Fibroblast of the aortic adventitia (primary cell): Measurements from ENCODE around the gene PIP5K1C. TPM values are rescaled to one million over a fixed set of nuclear protein-coding genes. Genes with fewer than 3 reads are reported as not detected.

Experiments used
- DNase-seq: peaks from one replicate; pipeline ENCODE4 v3.0.0-alpha.2; 2010; ENCODE audit warnings: low read depth
- H3K4me3 ChIP-seq: 2 replicates; pipeline ENCODE4 v1.5.1; 2011; ENCODE audit warnings: low read depth, mild to moderate bottlenecking, control low read depth, low read length, moderate library complexity
- total RNA-seq: library from RNA; depleted of rRNA; stranded (reverse); fragments of >200 nt; gene quantifications from 2 replicates; pipeline ENCODE4 v1.2.3, GENCODE V29; 2012; ENCODE audit warnings: low replicate concordance
- TF ChIP-seq, protein P1 (sequence below): IDR thresholded peaks from 2 replicates; pipeline ENCODE4 v1.5.1; 2011; ENCODE audit warnings: mild to moderate bottlenecking, low read length, control low read depth, inconsistent platforms; ENCODE audit not compliant: insufficient read depth

Gene PIP5K1C
- total RNA-seq, 1 donor = 32.2 TPM

DNA sequence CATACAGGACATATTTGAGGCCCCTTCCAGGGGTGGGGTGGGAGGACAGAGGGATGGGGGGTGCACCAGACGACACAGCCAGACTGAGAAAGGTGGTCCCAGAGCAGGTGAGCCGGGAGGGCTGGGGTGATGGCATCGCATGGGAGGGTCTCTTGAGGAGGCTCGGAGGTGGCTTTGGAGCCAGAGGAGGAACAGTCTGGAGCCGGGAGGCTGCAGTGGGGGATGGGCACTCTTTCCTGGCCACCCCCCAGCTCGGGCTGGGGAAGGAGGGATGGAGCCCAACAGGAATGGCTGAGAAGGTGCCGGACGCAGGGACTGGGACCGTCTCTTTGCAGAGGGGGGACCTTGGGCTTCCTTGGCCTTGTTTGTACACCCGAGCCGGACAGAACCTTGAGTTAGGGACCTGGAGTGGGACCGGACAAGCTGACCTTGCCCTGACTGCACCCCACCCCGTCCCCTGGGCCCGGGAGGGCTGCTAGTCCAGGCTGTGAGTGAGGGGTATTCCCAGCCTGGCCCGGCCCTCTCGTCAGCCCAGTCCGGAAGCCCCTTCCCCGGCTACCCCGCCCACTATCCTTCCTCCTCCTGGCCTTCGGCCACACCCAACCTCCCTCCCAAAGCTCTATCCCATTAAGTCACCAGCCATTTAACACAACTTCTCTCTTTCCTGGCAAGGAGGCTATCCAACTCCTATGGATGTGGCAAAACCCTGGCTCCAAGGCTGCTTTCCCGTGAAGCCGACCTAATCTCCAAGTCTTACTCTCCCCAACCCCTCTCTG is 92.8 kb downstream of the PIP5K1C start:
- DNase-seq = peak; percentile 60
- TF ChIP-seq, protein P1, sequence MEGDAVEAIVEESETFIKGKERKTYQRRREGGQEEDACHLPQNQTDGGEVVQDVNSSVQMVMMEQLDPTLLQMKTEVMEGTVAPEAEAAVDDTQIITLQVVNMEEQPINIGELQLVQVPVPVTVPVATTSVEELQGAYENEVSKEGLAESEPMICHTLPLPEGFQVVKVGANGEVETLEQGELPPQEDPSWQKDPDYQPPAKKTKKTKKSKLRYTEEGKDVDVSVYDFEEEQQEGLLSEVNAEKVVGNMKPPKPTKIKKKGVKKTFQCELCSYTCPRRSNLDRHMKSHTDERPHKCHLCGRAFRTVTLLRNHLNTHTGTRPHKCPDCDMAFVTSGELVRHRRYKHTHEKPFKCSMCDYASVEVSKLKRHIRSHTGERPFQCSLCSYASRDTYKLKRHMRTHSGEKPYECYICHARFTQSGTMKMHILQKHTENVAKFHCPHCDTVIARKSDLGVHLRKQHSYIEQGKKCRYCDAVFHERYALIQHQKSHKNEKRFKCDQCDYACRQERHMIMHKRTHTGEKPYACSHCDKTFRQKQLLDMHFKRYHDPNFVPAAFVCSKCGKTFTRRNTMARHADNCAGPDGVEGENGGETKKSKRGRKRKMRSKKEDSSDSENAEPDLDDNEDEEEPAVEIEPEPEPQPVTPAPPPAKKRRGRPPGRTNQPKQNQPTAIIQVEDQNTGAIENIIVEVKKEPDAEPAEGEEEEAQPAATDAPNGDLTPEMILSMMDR = no peak
- peak overlapping the region; percentile 76 for H3K4me3 ChIP-seq

DNA sequence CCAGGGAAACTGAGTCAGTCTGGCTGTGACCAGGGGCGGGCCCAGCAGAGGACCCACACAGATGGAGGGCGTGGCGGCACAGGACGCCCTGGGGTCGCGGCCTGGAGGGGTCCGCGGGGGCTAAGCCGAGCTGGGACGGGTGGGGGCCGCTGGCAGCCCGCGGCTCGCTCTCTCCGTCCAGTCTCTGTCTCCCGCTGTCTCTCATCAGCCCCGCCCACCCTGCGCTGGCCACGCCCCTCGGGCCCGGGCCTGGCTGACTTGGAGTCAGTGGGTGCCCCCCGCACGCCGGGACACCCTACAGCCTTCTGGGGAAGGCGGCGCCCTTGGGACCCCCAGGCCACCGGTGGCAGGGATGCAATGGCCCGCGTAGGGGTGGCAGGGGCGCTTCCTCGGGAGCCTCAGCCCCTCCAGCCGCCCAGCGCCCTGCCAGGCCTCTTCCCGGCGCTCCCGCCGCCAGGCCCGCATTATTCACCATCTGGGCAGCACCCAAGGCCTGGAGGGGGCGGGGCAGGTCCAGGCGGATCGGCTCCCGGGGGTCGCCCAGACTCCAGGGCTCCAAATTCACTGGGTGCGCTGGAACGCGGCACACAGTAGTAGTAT is 93.5 kb downstream of the PIP5K1C start, which contains the start of gene TBXA2R:
TBXA2R (minus strand) TSS at position 186 of the 600 bp plus-strand sequence. CDS start 6,241 bp downstream, outside the sequence.
- peak; percentile 60 for DNase-seq
- peak within 1 kb of the TSS; percentile 76 for H3K4me3 ChIP-seq
- TF ChIP-seq, protein P1 = no peak

DNA sequence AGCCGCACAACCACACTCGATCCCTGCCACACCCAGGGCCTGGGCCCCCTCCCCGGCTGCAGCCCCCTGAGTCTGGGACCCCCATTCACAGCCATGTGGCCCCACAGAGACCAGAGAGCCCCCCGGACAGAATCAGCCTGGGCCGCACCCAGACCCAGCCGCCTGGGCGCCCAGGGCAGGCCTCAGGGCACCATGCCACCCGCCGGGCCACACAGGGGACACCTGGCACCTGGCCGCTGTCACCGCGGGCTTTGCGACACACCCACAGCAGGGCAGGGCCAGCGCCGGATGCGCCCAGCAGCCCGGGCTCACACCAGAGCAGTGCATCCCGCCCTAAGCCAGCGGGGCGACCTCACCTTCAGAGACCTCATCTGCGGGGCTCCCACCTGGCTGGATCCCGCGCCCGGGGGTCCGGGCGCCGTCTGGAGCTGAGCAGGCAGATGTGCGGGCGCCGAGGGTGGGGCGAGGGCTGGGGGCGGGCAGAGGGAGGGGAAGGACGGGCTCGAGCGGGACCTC is 94.0 kb downstream of the PIP5K1C start:
- TF ChIP-seq, protein P1 = no peak
- peak overlapping the region; percentile 76 for H3K4me3 ChIP-seq
- no peak for DNase-seq

DNA sequence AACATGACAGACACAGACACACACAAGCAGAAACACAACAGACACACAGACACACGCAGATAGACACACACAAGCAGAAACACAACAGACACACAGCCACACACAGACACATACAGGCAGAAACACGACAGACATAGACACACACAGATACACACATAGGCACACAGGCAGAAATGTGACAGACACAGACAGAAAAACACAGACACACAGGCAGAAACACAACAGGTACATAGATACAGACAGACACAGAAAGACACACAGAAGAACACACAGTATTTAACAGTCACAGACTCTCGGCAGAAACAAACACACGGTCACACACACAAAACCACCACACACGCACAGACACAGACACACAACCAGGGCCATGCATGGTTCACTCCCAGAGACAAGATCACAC is 94.5 kb downstream of the PIP5K1C start:
- DNase-seq = peak; percentile 11
- TF ChIP-seq, protein P1 = no peak
- peak overlapping the region; percentile 76 for H3K4me3 ChIP-seq

DNA sequence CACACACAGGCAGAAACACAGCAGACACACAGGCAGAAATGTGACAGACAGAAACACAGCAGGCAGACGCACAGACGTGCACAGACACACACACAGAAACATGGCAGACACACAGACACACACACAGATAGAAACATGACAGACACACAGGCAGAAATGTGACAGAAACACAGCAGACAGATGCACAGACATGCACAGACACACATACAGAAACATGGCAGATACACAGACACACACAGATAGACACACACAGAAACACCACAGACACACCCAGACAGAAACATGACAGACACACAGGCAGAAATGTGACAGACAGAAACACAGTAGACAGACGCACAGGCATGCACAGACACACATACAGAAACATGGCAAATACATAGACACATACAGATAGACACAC is 94.9 kb downstream of the PIP5K1C start:
- H3K4me3 ChIP-seq = peak overlapping the region; percentile 76
- DNase-seq = no peak
- TF ChIP-seq, protein P1 = no peak

DNA sequence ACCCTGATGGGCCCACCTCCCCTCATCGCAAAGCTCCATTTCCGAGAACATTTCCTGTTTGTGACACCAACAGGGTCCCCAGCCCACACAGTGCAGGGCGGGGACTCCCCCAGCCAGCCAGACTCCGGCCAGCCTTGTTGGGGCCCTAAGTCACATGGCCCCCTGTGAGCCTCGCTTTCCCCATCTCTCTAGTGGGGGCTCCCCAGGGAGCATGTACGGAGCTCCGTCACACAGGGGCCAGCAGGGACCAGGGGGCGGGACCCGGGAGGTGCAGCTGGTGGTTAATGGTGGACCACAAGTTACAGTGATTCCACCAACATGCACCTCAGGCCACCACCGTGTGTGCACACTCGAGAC is 95.3 kb downstream of the PIP5K1C start:
- no peak overlapping the region for H3K4me3 ChIP-seq
- TF ChIP-seq, protein P1 = no peak
- no peak for DNase-seq
